Measurements from ENCODE around the gene BIRC7.

GRCh38 chr20:63256954-63257353 lies 21.2 kb downstream of the BIRC7 start:
- no peak for TF ChIP-seq CTCF (conservative IDR thresholded peaks at IDR 0.05; ENCODE audit: low read length)
- no peak for TF ChIP-seq EZH2phosphoT487 (IDR thresholded peaks at IDR 0.05; ENCODE audit: borderline replicate concordance, low read depth, low read length)

All from OCI-LY7 (cell line).